CD4-positive, alpha-beta T cell treated with Interleukin-2 at 100 ng/mL for 4 hours (primary cell): Measurements from ENCODE around the gene RETREG3.
"Not testable (repeated sequence)": the region's sequence is repeated elsewhere in the genome, so short reads cannot be mapped to it uniquely, and the experiment has no call there.

Experiments used
- DNase-seq: peaks from one replicate; pipeline ENCODE4 v3.0.0-alpha.2; 2020; ENCODE audit warnings: low spot score

RETREG3 gene

GRCh38 chr17:42609182-42609813, at the start of gene RETREG3, which contains the start of gene TUBG1:
TSS of gene RETREG3 (minus strand) at chr17:42609374. CDS start at chr17:42609324, 50 bp downstream.
TSS of gene TUBG1 (plus strand) at chr17:42609683. CDS start at chr17:42609738, 55 bp downstream.
- peak; percentile 99 for DNase-seq

GRCh38 chr17:42657824-42658588, 48.8 kb upstream of the RETREG3 start:
- DNase-seq: no peak

GRCh38 chr17:42655528-42655927, 46.4 kb upstream of the RETREG3 start:
- DNase-seq: no peak

GRCh38 chr17:42653179-42654124, 44.3 kb upstream of the RETREG3 start:
- no peak for DNase-seq

GRCh38 chr17:42651392-42651791, 42.2 kb upstream of the RETREG3 start:
- DNase-seq: no peak

- no peak for DNase-seq
These were observed 38.6 kb upstream of the RETREG3 start for GRCh38 chr17:42647778-42648177.

- no peak for DNase-seq
These were observed 33.2 kb upstream of the RETREG3 start for GRCh38 chr17:42642336-42642735.

GRCh38 chr17:42640121-42640520, 30.9 kb upstream of the RETREG3 start:
- DNase-seq: no peak

- no peak for DNase-seq
These were observed 30.4 kb upstream of the RETREG3 start for GRCh38 chr17:42639525-42640113.

- no peak for DNase-seq
These were observed 23.8 kb upstream of the RETREG3 start for GRCh38 chr17:42632949-42633444.

- DNase-seq: no peak
These were observed 20.3 kb upstream of the RETREG3 start for GRCh38 chr17:42629411-42630009.

- DNase-seq: not testable (repeated sequence)
These were observed 18.0 kb upstream of the RETREG3 start for GRCh38 chr17:42627032-42627764.

- DNase-seq: no peak
These were observed 14.8 kb upstream of the RETREG3 start for GRCh38 chr17:42623732-42624596.

GRCh38 chr17:42623271-42623670, 14.1 kb upstream of the RETREG3 start:
- no peak for DNase-seq

GRCh38 chr17:42621987-42622386, 12.8 kb upstream of the RETREG3 start:
- DNase-seq: not testable (repeated sequence)

- no peak for DNase-seq
These were observed 9.4 kb upstream of the RETREG3 start for GRCh38 chr17:42618442-42619150.

- no peak for DNase-seq
These were observed 8.8 kb upstream of the RETREG3 start for GRCh38 chr17:42617956-42618431.

- no peak for DNase-seq
These were observed 4.6 kb upstream of the RETREG3 start for GRCh38 chr17:42613699-42614295.
